A549 (cell line): ENCODE measurements around the gene PTGDS. TPM values are rescaled to one million over a fixed set of nuclear protein-coding genes. Genes with fewer than 3 reads are reported as not detected.

Experiments
- ATAC-seq, 2 experiments: fragments of 200-7000 bp in 1 of 2; fragments of >200 bp in 1 of 2; cut with Nextera tagmentation in 1 of 2; cut with Tn5 transposase in 1 of 2; 3 replicates each; pipeline versions ENCODE4 v1.8.0 to v1.9.1; 2018 to 2020; ENCODE audit warnings: mild to moderate bottlenecking in 1 of 2, moderate library complexity in 1 of 2
- CTCF ChIA-PET: fragments of 300-600 bp; sonication (Branson Sonifier 250); formaldehyde crosslinking; extraction: SDS; loops from one replicate; lab custom pipeline; 2021; ENCODE audit warnings: antibody characterized with exemption, inconsistent platforms; lab: Yijun Ruan, JAX
- POLR2A ChIA-PET: fragments of 350-600 bp; formaldehyde crosslinking; extraction: SDS; loops from one replicate; lab custom pipeline; 2021; ENCODE audit warnings: antibody characterized with exemption, inconsistent platforms; lab: Yijun Ruan, JAX
- DNase-seq, 2 experiments: peaks; one replicate each; pipeline versions ENCODE4 v3.0.0 to v3.0.0-alpha.2; 2011 to 2016; ENCODE audit warnings: low read depth in 1 of 2, low spot score in 1 of 2
- FAIRE-seq: peaks from 2 replicates; lab custom pipeline; 2011; peaks lifted over from hg19 to GRCh38; lab: Jason Lieb, UNC
- H3K27ac ChIP-seq, 2 experiments: fragments of >200 bp; sonication (Bioruptor Twin); formaldehyde crosslinking; 3 replicates each; pipeline ENCODE4 v1.5.1; 2016 to 2017
- H3K4me1 ChIP-seq: fragments of >200 bp; sonication (Bioruptor Twin); formaldehyde crosslinking; 3 replicates; pipeline ENCODE4 v1.6.1; 2016
- H3K4me2 ChIP-seq: fragments of >200 bp; sonication (Bioruptor Twin); formaldehyde crosslinking; 3 replicates; pipeline ENCODE4 v1.6.1; 2016
- H3K4me3 ChIP-seq: fragments of >200 bp; sonication (Bioruptor Twin); formaldehyde crosslinking; 3 replicates; pipeline ENCODE4 v1.5.1; 2016
- H3K9me3 ChIP-seq: fragments of >200 bp; sonication (Bioruptor Twin); formaldehyde crosslinking; 3 replicates; pipeline ENCODE4 v1.6.1; 2016
- ATOH8 ChIP-seq: fragments of 250-450 bp; sonication (Bioruptor Pico); IDR thresholded peaks from 2 replicates; pipeline ENCODE4 v1.5.0; 2020; ENCODE audit warnings: low read depth, mild to moderate bottlenecking, moderate library complexity
- BCL3 ChIP-seq: fragments of >200 bp; sonication (Bioruptor Twin); formaldehyde crosslinking; IDR thresholded peaks from 3 replicates; pipeline ENCODE4 v1.6.1; 2016
- BHLHE40 ChIP-seq: IDR thresholded peaks from 2 replicates; pipeline ENCODE4 v1.6.1; 2012; ENCODE audit warnings: low read depth, low read length, inconsistent platforms
- CBX2 ChIP-seq: fragments of 200-600 bp; sonication (generic); IDR thresholded peaks from 2 replicates; pipeline ENCODE4 v1.6.1; 2016; ENCODE audit warnings: low read depth, mild to moderate bottlenecking, borderline replicate concordance
- CBX8 ChIP-seq: fragments of 200-600 bp; sonication (generic); IDR thresholded peaks from 2 replicates; pipeline ENCODE4 v1.6.1; 2016
- CHD2 ChIP-seq: fragments of 150-350 bp; IDR thresholded peaks from 2 replicates; pipeline ENCODE4 v1.6.1; 2014; ENCODE audit warnings: low read length; ENCODE audit not compliant: partially characterized antibody
- CHD4 ChIP-seq: fragments of 200-600 bp; sonication (generic); IDR thresholded peaks from 2 replicates; pipeline ENCODE4 v1.6.1; 2016; ENCODE audit warnings: antibody characterized with exemption, mild to moderate bottlenecking, borderline replicate concordance
- E2F6 ChIP-seq: IDR thresholded peaks from 2 replicates; pipeline ENCODE4 v1.6.1; 2012; ENCODE audit warnings: low read depth, borderline replicate concordance
- EHF ChIP-seq: fragments of 250-450 bp; sonication (Bioruptor Pico); IDR thresholded peaks from 2 replicates; pipeline ENCODE4 v1.5.0; 2020; ENCODE audit warnings: mild to moderate bottlenecking
- EHMT2 ChIP-seq: fragments of 200-600 bp; sonication (generic); IDR thresholded peaks from 2 replicates; pipeline ENCODE4 v1.6.1; 2016; ENCODE audit warnings: antibody characterized with exemption, low read depth, mild to moderate bottlenecking, moderate library complexity
- EP300 ChIP-seq, 2 experiments: fragments of >200 bp; sonication (Bioruptor Twin); formaldehyde crosslinking; IDR thresholded peaks; 2 replicates in 1 of 2; 3 replicates in 1 of 2; pipeline ENCODE4 v1.6.1; 2016 to 2017
- FOSB ChIP-seq: fragments of 250-450 bp; sonication (Bioruptor Pico); IDR thresholded peaks from 2 replicates; pipeline ENCODE4 v1.5.0; 2020; ENCODE audit warnings: mild to moderate bottlenecking, moderate library complexity
- GATA3 ChIP-seq: IDR thresholded peaks from 2 replicates; pipeline ENCODE4 v1.6.1; 2012; ENCODE audit warnings: borderline replicate concordance
- HEYL ChIP-seq: fragments of 250-450 bp; sonication (Bioruptor Pico); IDR thresholded peaks from 2 replicates; pipeline ENCODE4 v1.8.0; 2021; ENCODE audit warnings: mild to moderate bottlenecking, moderate library complexity
- HOXB5 ChIP-seq: fragments of 250-450 bp; sonication (Bioruptor Pico); IDR thresholded peaks from 2 replicates; pipeline ENCODE4 v1.5.0; 2020; ENCODE audit warnings: mild to moderate bottlenecking, moderate library complexity
- JUN ChIP-seq, 2 experiments: fragments of >200 bp; sonication (Bioruptor Twin); formaldehyde crosslinking; IDR thresholded peaks; 2 replicates in 1 of 2; 3 replicates in 1 of 2; pipeline ENCODE4 v1.6.1; 2016 to 2017
- JUNB ChIP-seq: fragments of >200 bp; sonication (Bioruptor Twin); formaldehyde crosslinking; IDR thresholded peaks from 2 replicates; pipeline ENCODE4 v1.6.1; 2016
- KDM5A ChIP-seq: fragments of 200-600 bp; sonication (generic); IDR thresholded peaks from 2 replicates; pipeline ENCODE4 v1.6.1; 2016; ENCODE audit warnings: antibody characterized with exemption, mild to moderate bottlenecking
- MAZ ChIP-seq: fragments of 150-350 bp; IDR thresholded peaks from 2 replicates; pipeline ENCODE4 v1.6.1; 2014; ENCODE audit warnings: antibody characterized with exemption, low read depth, low read length, borderline replicate concordance
- MYC ChIP-seq: IDR thresholded peaks from 2 replicates; pipeline ENCODE4 v1.6.1; 2012; ENCODE audit warnings: mild to moderate bottlenecking, inconsistent platforms, low read length, improper control_type of control experiment, borderline replicate concordance
- NR3C1 ChIP-seq: fragments of >200 bp; sonication (Bioruptor Twin); formaldehyde crosslinking; IDR thresholded peaks from 3 replicates; pipeline ENCODE4 v1.6.1; 2017
- PHF8 ChIP-seq: fragments of 200-600 bp; sonication (generic); IDR thresholded peaks from 2 replicates; pipeline ENCODE4 v1.6.1; 2016; ENCODE audit warnings: low read depth, mild to moderate bottlenecking, antibody characterized with exemption, moderate library complexity, borderline replicate concordance
- POLR2A ChIP-seq: IDR thresholded peaks from 2 replicates; pipeline ENCODE4 v1.6.1; 2012; ENCODE audit warnings: mild to moderate bottlenecking, low read length
- RAD21 ChIP-seq, 2 experiments: fragments of >200 bp in 1 of 2; sonication (Bioruptor Twin) in 1 of 2; formaldehyde crosslinking in 1 of 2; IDR thresholded peaks in 1 of 2; conservative IDR thresholded peaks in 1 of 2; 2 replicates in 1 of 2; 3 replicates in 1 of 2; pipeline ENCODE4 v1.6.1; 2012 to 2018; ENCODE audit warnings: inconsistent platforms in 1 of 2
- RARB ChIP-seq: fragments of 250-450 bp; sonication (Bioruptor Pico); IDR thresholded peaks from 2 replicates; pipeline ENCODE4 v1.8.0; 2021; ENCODE audit warnings: mild to moderate bottlenecking, moderate library complexity
- RCOR1 ChIP-seq: fragments of 150-350 bp; IDR thresholded peaks from 2 replicates; pipeline ENCODE4 v1.6.1; 2014; ENCODE audit warnings: antibody characterized with exemption, low read length, low read depth
- RFX5 ChIP-seq: fragments of 450-650 bp; IDR thresholded peaks from 2 replicates; pipeline ENCODE4 v1.7.1; 2014; ENCODE audit warnings: antibody characterized with exemption, mild to moderate bottlenecking, moderate library complexity
- RNF2 ChIP-seq: fragments of 200-600 bp; sonication (generic); IDR thresholded peaks from 2 replicates; pipeline ENCODE4 v1.6.1; 2016; ENCODE audit warnings: low read depth, mild to moderate bottlenecking, antibody characterized with exemption, moderate library complexity, borderline replicate concordance
- SREBF2 ChIP-seq: fragments of 450-650 bp; IDR thresholded peaks from 2 replicates; pipeline ENCODE4 v1.6.1; 2014; ENCODE audit warnings: mild to moderate bottlenecking, moderate library complexity
- TP53 ChIP-seq: fragments of 250-450 bp; sonication (Bioruptor Pico); IDR thresholded peaks from 2 replicates; pipeline ENCODE4 v1.5.0; 2021; ENCODE audit warnings: mild to moderate bottlenecking, moderate library complexity
- WGBS: methylation state at CpG from one replicate; pipeline ENCODE4 v1.1.6; 2017; ENCODE audit errors: missing lambda C conversion rate; 5-methylcytosine and 5-hydroxymethylcytosine counted together
- polyA plus RNA-seq, 4 experiments: library from polyadenylated mRNA; depleted of rRNA in 3 of 4; stranded (reverse); fragments of >200 nt; fragmentation: RNase III in 1 of 4; extraction: RNeasy Plus Mini Kit Qiagen cat#74134 plus additional on column Dnase treatment in 1 of 4; gene quantifications; 2 replicates in 3 of 4; 3 replicates in 1 of 4; pipeline ENCODE4 v1.2.3, GENCODE V29; 2011 to 2017

PTGDS gene
- polyA plus RNA-seq, 2 of the 4 experiments (the other 2 are of a cell fraction), result 0.26 to 0.31 TPM

- no peak for FAIRE-seq
- ChIA-PET POLR2A (interaction anchor here (1.3 kb wide), 1 partner anchor 8 kb away, joined by 3 read pairs; no protein-coding TSS in a partner anchor), CTCF (interaction anchor here (0.8 kb wide), 1 partner anchor 77 kb away, joined by 3 read pairs; no protein-coding TSS in a partner anchor)
- DNase-seq, result no peak
- 74% methylated on average over 4 of the region's 6 CpGs for WGBS
- H3K4me3 ChIP-seq, result no peak overlapping the region
- no peaks in the 10 kb centered on the region for H3K9me3 ChIP-seq
- H3K27ac ChIP-seq, result no peak overlapping the region
- no peak overlapping the region for H3K4me2 ChIP-seq
- no peak for TF ChIP-seq NR3C1
- no peak for TF ChIP-seq RFX5
- TF ChIP-seq FOSB, result no peak
- TF ChIP-seq EP300 (IDR thresholded peaks at IDR 0.05), result no peak
- no peak for TF ChIP-seq EHMT2
- TF ChIP-seq RCOR1, result no peak
- TF ChIP-seq PHF8, result no peak
- no peak for TF ChIP-seq BCL3
- TF ChIP-seq ATOH8 (CRISPR knock-in tag), result no peak
- no peak for TF ChIP-seq KDM5A
- TF ChIP-seq MAZ, result no peak
- no peak for TF ChIP-seq JUNB
- TF ChIP-seq MYC, result no peak
- TF ChIP-seq TP53 (CRISPR knock-in tag), result no peak
- TF ChIP-seq HOXB5 (CRISPR knock-in tag), result no peak
- no peak for TF ChIP-seq SREBF2
- TF ChIP-seq CHD2, result no peak
- no peak for TF ChIP-seq RARB
- TF ChIP-seq BHLHE40, result no peak
- no peak for TF ChIP-seq EHF (CRISPR knock-in tag)
- no peak for ATAC-seq
- no peaks in the 10 kb centered on the region for H3K4me1 ChIP-seq
Measured at GRCh38 chr9:136957901-136958300, 19.4 kb upstream of the PTGDS start.

GRCh38 chr9:136958473-136958872 lies 18.8 kb upstream of the PTGDS start:
- 81% methylated on average over 7 of the region's 7 CpGs for WGBS
- no peak overlapping the region for H3K4me3 ChIP-seq
- DNase-seq (no peak), ATAC-seq (no peak), FAIRE-seq (no peak)
- no peak overlapping the region for H3K27ac ChIP-seq
- CTCF ChIA-PET, result interaction anchor here (0.8 kb wide), 1 partner anchor 77 kb away, joined by 3 read pairs; no protein-coding TSS in a partner anchor
- no peaks in the 10 kb centered on the region for H3K4me1 ChIP-seq
- H3K4me2 ChIP-seq, result no peak overlapping the region
- POLR2A ChIA-PET, result interaction anchor here (1.3 kb wide), 1 partner anchor 9 kb away, joined by 3 read pairs; no protein-coding TSS in a partner anchor
- H3K9me3 ChIP-seq, result no peaks in the 10 kb centered on the region
- TF ChIP-seq CBX8 (no peak), POLR2A (no peak), E2F6 (no peak), HOXB5 (CRISPR knock-in tag) (no peak), RAD21 (conservative IDR thresholded peaks at IDR 0.05 in 1 of 2, IDR thresholded peaks at IDR 0.05 in 1 of 2) (no peak), MAZ (no peak), GATA3 (no peak), NR3C1 (no peak), FOSB (no peak), CBX2 (no peak), CHD4 (no peak), HEYL (no peak), JUN (IDR thresholded peaks at IDR 0.05) (no peak), RNF2 (no peak)
